Measurements from ENCODE around the gene PTPRN2.

DNA sequence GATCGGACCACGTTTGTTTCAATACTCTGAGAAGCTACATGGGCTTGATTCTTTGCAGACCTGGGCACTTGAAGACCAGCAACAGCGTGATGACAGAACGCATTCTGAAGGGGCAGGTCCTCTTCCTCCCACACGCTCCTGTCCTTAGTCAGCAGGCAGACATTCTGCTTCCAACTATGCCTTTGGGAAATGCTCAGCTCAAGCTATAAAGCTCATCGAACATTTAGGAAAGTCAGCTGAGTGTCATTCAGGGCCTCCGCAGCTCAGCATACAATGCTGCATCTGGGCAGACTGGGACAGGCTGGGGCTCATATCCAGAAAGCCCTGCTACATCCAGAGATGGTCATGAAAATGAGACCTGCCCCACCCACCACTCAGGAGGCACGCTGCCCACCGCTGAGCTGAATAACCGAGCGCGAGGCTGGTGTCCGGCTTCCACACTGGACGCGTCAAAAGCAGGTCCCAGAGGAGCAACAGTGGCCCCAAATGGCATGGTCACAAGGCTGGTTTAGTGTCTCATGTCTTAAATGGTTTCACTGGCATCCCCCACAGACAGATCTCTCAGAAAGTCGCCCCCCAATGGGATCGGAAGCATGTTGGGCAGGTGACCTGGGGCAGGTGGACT lies 976.8 kb downstream of the PTPRN2 start:
- TF ChIP-seq, protein P1, sequence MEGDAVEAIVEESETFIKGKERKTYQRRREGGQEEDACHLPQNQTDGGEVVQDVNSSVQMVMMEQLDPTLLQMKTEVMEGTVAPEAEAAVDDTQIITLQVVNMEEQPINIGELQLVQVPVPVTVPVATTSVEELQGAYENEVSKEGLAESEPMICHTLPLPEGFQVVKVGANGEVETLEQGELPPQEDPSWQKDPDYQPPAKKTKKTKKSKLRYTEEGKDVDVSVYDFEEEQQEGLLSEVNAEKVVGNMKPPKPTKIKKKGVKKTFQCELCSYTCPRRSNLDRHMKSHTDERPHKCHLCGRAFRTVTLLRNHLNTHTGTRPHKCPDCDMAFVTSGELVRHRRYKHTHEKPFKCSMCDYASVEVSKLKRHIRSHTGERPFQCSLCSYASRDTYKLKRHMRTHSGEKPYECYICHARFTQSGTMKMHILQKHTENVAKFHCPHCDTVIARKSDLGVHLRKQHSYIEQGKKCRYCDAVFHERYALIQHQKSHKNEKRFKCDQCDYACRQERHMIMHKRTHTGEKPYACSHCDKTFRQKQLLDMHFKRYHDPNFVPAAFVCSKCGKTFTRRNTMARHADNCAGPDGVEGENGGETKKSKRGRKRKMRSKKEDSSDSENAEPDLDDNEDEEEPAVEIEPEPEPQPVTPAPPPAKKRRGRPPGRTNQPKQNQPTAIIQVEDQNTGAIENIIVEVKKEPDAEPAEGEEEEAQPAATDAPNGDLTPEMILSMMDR (IDR thresholded peaks at IDR 0.05) = no peak
- TF ChIP-seq POLR2AphosphoS5 (IDR thresholded peaks at IDR 0.05) = no peak
